Spinal cord (tissue), 10 donors: ENCODE data around the gene AGRP. TPM values are rescaled to one million over a fixed set of nuclear protein-coding genes. Genes with fewer than 3 reads are reported as not detected.

ENCODE experiments used
- DNase-seq, 6 donors: peaks; one replicate each; pipeline versions ENCODE4 v3.0.0 to v3.0.0-alpha.2; 2013 to 2015; ENCODE audit warnings: low spot score in 6 of 6, low read depth in 4 of 6
- H3K27ac ChIP-seq: one replicate; pipeline ENCODE4 v1.5.1; 2013; ENCODE audit warnings: low read depth, low read length, control low read depth
- H3K27me3 ChIP-seq: one replicate; pipeline ENCODE4 v1.6.1; 2013; ENCODE audit warnings: low read length; ENCODE audit not compliant: control insufficient read depth, insufficient read depth
- H3K36me3 ChIP-seq: one replicate; pipeline ENCODE4 v1.6.1; 2013; ENCODE audit warnings: low read length; ENCODE audit not compliant: control insufficient read depth, insufficient read depth
- H3K4me1 ChIP-seq: one replicate; pipeline ENCODE4 v1.6.1; 2013; ENCODE audit warnings: low read length; ENCODE audit not compliant: control insufficient read depth, insufficient read depth
- H3K4me3 ChIP-seq: one replicate; pipeline ENCODE4 v1.5.1; 2013; ENCODE audit warnings: low read depth, low read length, control low read depth
- H3K9me3 ChIP-seq: one replicate; pipeline ENCODE4 v1.6.1; 2013; ENCODE audit warnings: low read length; ENCODE audit not compliant: control insufficient read depth, insufficient read depth
- WGBS: methylation state at CpG from one replicate; pipeline ENCODE4 v1.1.5; 2013; ENCODE audit warnings: missing lambda C conversion rate; ENCODE audit not compliant: insufficient coverage; 5-methylcytosine and 5-hydroxymethylcytosine counted together
- polyA plus RNA-seq, 2 donors: library from polyadenylated mRNA; unstranded; fragments of 120-200 nt; gene quantifications; one replicate each; pipeline ENCODE4 v1.2.1, GENCODE V29; 2013; ENCODE audit not compliant: insufficient read length in 2 of 2
- total RNA-seq, 2 donors: library from RNA; depleted of rRNA in 1 of 2; stranded (reverse); fragments of 120-200 nt in 1 of 2; fragments of >200 nt in 1 of 2; gene quantifications; one replicate each; pipeline versions ENCODE4 v1.2.3 to v1.2.4, GENCODE V29; 2013 to 2014
- donor health status: healthy.

Gene AGRP
- total and polyA plus RNA-seq, 4 donors: 0.35 to 0.56 TPM; not detected in 2

GRCh38 chr16:67458121-67458641 lies 25.2 kb downstream of the AGRP start:
- 72% methylated on average over 5 of the region's 6 CpGs for WGBS
- Histone ChIP-seq H3K27me3 (no peaks in the 10 kb centered on the region), H3K4me1 (peaks cover 70% of the 10 kb centered on the region)

GRCh38 chr16:67457611-67458010 lies 25.7 kb downstream of the AGRP start:
- no peak for DNase-seq
- no peaks in the 10 kb centered on the region for H3K9me3 ChIP-seq
- H3K27ac ChIP-seq: peak overlapping the region; percentile 57
- WGBS: 58% methylated on average over 7 of the region's 7 CpGs
- H3K36me3 ChIP-seq: peaks cover 62% of the 10 kb centered on the region
- H3K4me3 ChIP-seq: no peak overlapping the region
- H3K4me1 ChIP-seq: peaks cover 65% of the 10 kb centered on the region
- H3K27me3 ChIP-seq: no peaks in the 10 kb centered on the region

More at GRCh38 chr16:67458121-67458641, 25.2 kb downstream of the AGRP start:
- H3K36me3 ChIP-seq: peaks cover 60% of the 10 kb centered on the region
- no peaks in the 10 kb centered on the region for H3K9me3 ChIP-seq
- H3K27ac ChIP-seq: peak overlapping the region; percentile 57
- no peak for DNase-seq
- H3K4me3 ChIP-seq: no peak overlapping the region

GRCh38 chr16:67456391-67457081 lies 26.8 kb downstream of the AGRP start:
- WGBS: 63% methylated on average over 6 of the region's 6 CpGs
- Histone ChIP-seq H3K4me1 (peaks cover 59% of the 10 kb centered on the region), H3K27ac (no peak overlapping the region), H3K4me3 (no peak overlapping the region), H3K27me3 (no peaks in the 10 kb centered on the region), H3K9me3 (no peaks in the 10 kb centered on the region), H3K36me3 (peaks cover 62% of the 10 kb centered on the region)
- no peak for DNase-seq

- Histone ChIP-seq H3K27me3 (no peaks in the 10 kb centered on the region), H3K27ac (no peak overlapping the region), H3K4me3 (no peak overlapping the region), H3K36me3 (peaks cover 65% of the 10 kb centered on the region), H3K4me1 (peaks cover 58% of the 10 kb centered on the region), H3K9me3 (no peaks in the 10 kb centered on the region)
- DNase-seq: no peak
- 80% methylated on average over 2 of the region's 6 CpGs for WGBS
Observed at GRCh38 chr16:67454852-67455251, 28.5 kb downstream of the AGRP start.

- WGBS: 78% methylated on average over 5 of the region's 5 CpGs
- no peaks in the 10 kb centered on the region for H3K9me3 ChIP-seq
- H3K4me3 ChIP-seq: no peak overlapping the region
- no peak overlapping the region for H3K27ac ChIP-seq
- DNase-seq: no peak
- H3K4me1 ChIP-seq: peaks cover 54% of the 10 kb centered on the region
- H3K36me3 ChIP-seq: peaks cover 65% of the 10 kb centered on the region
- no peaks in the 10 kb centered on the region for H3K27me3 ChIP-seq
Observed at GRCh38 chr16:67454104-67454503, 29.2 kb downstream of the AGRP start.

- Histone ChIP-seq H3K4me3 (no peak overlapping the region), H3K27me3 (no peaks in the 10 kb centered on the region), H3K9me3 (no peaks in the 10 kb centered on the region), H3K27ac (no peak overlapping the region), H3K36me3 (peaks cover 75% of the 10 kb centered on the region), H3K4me1 (peaks cover 40% of the 10 kb centered on the region)
- no peak for DNase-seq
- 63% methylated on average over 2 of the region's 2 CpGs for WGBS
Observed at GRCh38 chr16:67451704-67452435, 31.5 kb downstream of the AGRP start.

- DNase-seq: peak in 1 of 6 donors; percentile 62
- peaks cover 77% of the 10 kb centered on the region for H3K36me3 ChIP-seq
- no peak overlapping the region for H3K27ac ChIP-seq
- H3K4me3 ChIP-seq: no peak overlapping the region
- WGBS: 74% methylated on average over 12 of the region's 12 CpGs
- no peaks in the 10 kb centered on the region for H3K9me3 ChIP-seq
- H3K27me3 ChIP-seq: no peaks in the 10 kb centered on the region
- peaks cover 40% of the 10 kb centered on the region for H3K4me1 ChIP-seq
Observed at GRCh38 chr16:67451061-67451703, 32.2 kb downstream of the AGRP start.

GRCh38 chr16:67449739-67450138 lies 33.6 kb downstream of the AGRP start:
- Histone ChIP-seq H3K4me1 (peaks cover 53% of the 10 kb centered on the region), H3K27ac (no peak overlapping the region), H3K27me3 (no peaks in the 10 kb centered on the region), H3K9me3 (no peaks in the 10 kb centered on the region), H3K36me3 (peaks cover 88% of the 10 kb centered on the region), H3K4me3 (no peak overlapping the region)
- 90% methylated on average over 3 of the region's 3 CpGs for WGBS
- no peak for DNase-seq

- no peak overlapping the region for H3K4me3 ChIP-seq
- no peak for DNase-seq
- WGBS: 72% methylated on average over 2 of the region's 2 CpGs
- no peaks in the 10 kb centered on the region for H3K27me3 ChIP-seq
- no peaks in the 10 kb centered on the region for H3K9me3 ChIP-seq
- H3K27ac ChIP-seq: no peak overlapping the region
- H3K4me1 ChIP-seq: peaks cover 56% of the 10 kb centered on the region
- H3K36me3 ChIP-seq: peaks cover 92% of the 10 kb centered on the region
Observed at GRCh38 chr16:67449336-67449735, 34.0 kb downstream of the AGRP start.
